Stimulated activated CD4-positive, alpha-beta T cell treated with anti-CD3 and anti-CD28 coated beads, Interleukin-4, amount 100 ng/mL, for 24 hours (primary cell): ENCODE results near the gene TREML2.

Experiments
- DNase-seq: peaks from one replicate; pipeline ENCODE4 v3.0.0-alpha.2; 2020

TREML2 gene

DNA sequence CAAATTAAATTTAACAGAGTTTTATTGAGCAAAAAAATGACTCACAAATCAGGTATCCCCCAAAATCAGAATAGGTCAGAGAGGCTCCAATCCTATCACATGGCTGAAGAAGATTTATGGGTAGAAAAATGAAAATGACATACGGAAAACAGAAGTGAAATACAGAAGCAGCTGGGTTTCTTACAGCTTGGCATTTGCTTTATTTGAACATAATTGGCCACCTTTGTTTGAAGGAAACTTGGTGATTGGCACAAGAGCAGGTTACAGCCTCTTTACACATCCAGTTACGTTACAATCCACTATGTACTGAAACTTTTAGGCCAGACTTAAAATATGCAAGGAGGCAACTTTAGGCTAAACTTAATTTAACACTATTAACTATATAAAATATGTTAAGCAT, 26.3 kb downstream of the TREML2 start:
- no peak for DNase-seq

- no peak for DNase-seq
Observed at GRCh38 chr6:41171908-41172307, 29.0 kb downstream of the TREML2 start.

GRCh38 chr6:41170547-41171160, 30.3 kb downstream of the TREML2 start:
- DNase-seq: no peak

DNA sequence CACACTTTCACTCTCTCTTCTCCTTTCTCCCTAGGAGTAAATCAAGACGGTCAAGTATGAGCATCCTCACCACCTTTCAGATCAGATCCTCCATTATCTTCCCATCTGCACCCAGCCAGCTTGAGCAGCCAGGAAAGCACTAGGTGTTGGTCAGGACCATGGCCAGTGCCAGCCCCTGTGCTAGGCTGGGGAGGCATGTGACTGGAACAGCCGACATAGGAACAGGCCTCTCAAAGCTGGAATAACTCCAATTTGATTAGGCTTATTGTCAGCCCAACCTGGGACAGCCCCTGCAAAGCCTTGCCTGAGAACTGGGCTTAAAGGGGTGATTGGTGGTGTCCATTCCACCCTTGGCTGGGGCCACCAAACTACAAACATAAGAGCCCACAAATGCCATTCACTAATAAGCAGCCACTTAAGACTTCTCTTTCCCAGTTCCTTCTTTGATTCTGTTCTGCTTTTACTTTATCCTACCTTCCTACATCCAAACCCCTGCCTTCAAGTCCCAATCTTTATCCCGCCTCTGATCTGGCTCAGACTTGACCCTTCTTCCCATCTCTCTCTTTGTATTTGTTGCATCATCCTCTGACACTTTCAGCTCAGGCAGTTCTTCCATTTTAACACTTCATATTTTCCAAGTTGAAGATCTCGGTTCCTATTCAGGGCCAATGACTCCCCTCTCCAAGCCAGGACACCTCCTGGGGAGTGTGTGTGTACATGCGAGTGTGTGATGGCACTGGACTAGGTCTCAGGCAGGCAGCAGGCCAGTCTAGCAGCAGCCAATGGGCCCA, 33.6 kb downstream of the TREML2 start:
- DNase-seq: no peak

DNA sequence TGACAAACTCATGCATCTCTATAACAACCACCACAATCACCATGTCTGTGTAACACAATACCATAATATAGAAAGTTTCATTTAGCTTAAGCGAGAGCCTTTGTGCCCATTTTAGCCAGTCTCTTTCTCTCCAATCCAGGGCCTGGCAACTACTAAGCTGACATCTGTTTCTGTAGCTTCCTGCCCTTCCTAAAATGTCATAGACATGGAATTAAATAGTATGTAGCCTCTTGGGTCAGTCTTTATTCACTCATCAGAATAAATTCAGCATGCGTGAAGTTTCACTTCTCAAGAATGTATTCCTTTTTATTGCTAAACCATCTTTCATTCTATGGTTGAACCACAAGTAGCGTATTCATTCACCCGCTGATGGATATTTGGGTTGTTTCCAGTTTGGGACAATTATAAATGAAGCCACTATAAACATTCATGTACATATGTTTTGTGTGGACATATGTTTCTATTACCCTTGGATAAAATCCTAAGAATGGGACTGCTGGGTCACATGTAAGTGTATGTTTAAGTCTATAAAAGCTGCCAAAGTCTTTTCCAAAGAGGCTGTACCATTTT, 36.3 kb downstream of the TREML2 start:
- no peak for DNase-seq

- no peak for DNase-seq
Observed at GRCh38 chr6:41163419-41163717, 37.6 kb downstream of the TREML2 start.

DNA sequence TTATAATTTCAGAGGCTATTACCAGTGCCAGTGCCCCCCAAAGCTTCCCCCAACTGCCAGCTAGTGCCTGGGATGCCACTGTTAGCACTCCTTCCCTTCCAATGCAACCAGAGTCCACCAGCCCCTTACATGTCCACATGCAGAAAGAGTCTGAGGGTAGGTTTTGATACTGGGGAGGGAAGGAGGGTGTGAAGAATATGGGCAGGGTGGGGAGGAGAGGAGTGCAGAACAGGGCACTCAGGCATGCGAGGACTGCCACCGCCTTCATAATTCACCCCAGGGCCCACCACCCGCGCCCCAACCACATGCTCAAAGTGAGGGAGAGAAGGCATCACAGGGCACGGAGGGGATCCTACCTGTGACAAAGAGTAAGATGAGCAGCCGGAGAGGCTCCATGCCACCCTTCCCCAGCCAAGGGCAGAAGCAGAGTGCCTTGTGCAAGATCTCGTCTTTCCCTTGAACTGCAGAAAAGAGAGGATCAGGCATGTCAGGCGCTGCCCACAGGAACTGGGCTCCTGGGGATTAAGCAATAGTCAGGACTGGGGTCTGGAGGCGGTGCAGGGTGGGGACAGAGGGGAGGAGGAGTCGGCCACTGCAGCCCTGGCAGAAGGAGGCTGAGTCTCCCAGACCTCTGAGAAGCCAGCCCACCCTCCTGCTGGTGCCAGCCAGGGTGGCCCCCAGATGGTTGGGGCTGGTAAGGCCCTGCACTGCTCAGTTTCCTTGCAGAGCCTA, 38.1 kb downstream of the TREML2 start, which contains the start of gene TREM2:
Gene TREM2, minus strand, starts transcription at position 430 of the 732 bp plus-strand sequence. Its CDS starts 34 bp downstream, at position 396.
- no peak for DNase-seq

- no peak for DNase-seq
Observed at GRCh38 chr6:41161851-41162552, 38.9 kb downstream of the TREML2 start.

- DNase-seq: no peak
Observed at GRCh38 chr6:41161380-41161779, 39.6 kb downstream of the TREML2 start.

GRCh38 chr6:41160933-41161332, 40.0 kb downstream of the TREML2 start:
- DNase-seq: no peak

- DNase-seq: no peak
Observed at GRCh38 chr6:41159415-41160082, 41.4 kb downstream of the TREML2 start.

DNA sequence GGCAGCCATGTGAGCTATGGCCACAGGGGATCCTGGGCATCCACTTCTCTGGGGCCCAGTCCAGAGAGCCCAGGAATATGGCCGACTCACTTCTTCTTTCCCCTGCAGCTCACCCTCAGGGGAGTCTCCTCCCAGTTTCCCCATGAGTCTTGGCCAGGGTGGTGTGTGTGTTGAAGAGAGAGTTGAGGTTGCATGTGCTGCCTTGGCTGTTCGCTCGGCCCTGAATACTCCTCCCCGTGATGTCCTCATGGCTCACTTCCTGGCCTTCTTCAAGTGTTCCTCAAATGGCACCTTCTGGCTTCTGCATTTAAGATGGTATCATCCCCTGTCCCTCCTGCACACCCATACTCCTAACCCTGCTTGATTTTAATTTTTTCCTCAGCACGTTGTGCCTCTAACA, 43.6 kb downstream of the TREML2 start:
- no peak for DNase-seq

GRCh38 chr6:41156771-41157170, 44.2 kb downstream of the TREML2 start:
- no peak for DNase-seq

- no peak for DNase-seq
Observed at GRCh38 chr6:41156001-41156400, 44.9 kb downstream of the TREML2 start.

GRCh38 chr6:41155132-41155805, 45.7 kb downstream of the TREML2 start:
- DNase-seq: no peak

DNA sequence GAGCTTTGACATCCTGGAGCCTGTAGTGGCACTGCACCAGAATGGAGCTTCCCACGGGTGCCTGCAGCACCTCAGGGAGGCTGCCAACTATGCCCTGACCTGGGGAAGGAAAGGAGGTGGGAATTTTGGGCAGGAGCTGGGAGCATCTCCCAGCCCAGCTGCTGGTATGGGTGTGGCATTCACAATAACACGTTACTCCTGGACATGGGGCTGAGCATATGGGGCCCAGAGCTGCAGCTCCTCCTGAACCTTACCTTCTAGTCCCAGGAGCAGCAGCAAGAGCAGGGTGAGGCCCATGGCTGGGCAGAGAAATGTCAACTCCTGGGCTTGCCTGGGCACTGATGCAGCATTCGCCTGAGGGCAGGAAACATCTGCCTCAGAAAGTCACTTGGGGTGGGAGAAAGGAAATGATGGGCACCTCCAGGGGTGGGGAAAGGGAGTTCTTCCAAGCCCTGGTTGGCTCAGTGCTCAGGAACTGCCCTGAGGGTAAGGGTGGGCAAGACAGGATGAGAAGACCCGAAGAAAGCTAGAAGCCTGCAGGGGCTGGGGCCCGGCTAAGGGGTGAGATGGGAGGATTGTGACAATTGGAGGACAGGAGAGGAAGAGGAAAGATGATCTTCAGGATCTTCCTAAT, 46.8 kb downstream of the TREML2 start, which contains the start of gene TREML1:
Gene TREML1, minus strand, starts transcription at position 356 of the 634 bp plus-strand sequence. Its CDS starts 59 bp downstream, at position 297.
- DNase-seq: no peak

DNA sequence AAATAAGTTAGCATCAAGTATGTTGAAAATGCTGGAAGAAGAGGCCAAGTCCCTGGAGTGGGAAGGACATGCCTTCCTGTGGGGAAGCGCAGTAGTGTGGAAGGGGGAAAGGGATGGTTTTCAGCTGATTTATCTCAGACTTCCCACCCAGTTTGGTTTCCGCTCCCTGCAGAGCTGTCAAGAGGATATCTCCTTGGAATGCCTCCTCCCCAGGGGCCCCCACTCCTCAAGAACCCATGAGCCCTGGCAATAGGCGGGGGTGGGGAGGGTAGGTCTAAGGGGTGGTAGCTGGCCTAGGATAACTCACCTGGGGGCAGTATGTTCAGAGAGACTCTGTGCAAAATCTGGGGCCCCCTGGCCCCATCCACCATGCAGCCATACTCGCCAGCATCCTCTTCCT, 47.5 kb downstream of the TREML2 start:
- DNase-seq: no peak

GRCh38 chr6:41150671-41151070, 50.3 kb downstream of the TREML2 start:
- no peak for DNase-seq

DNA sequence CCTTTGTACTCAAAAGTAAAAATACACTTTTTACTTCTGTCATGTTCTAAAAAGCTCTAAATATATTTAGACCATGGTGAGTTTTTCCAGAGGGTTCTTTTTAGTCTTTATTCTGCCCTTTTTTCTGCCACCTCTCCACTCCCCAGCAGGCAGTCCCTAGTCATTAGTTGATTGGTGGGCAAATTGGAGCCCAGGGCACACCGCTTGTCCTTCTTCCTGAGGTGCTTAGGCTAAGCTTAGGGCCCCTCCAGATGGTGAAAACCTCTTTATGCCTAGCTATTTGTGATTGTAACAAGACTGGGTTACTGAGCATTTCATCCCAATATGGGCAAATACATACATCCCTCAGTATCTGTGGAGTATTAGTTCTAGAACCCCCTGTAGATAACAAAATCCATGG, 53.0 kb downstream of the TREML2 start:
- no peak for DNase-seq
